GM23338 (cell line): Measurements from ENCODE around the gene POPDC3. TPM values are rescaled to one million over a fixed set of nuclear protein-coding genes. Genes with fewer than 3 reads are reported as not detected.
A peak's percentile ranks its signal among the peaks of the same experiment; 100 is the strongest.

Experiments
- ATAC-seq: fragments of 200-7000 bp; cut with Tn5 transposase; 3 replicates; pipeline ENCODE4 v1.9.1; 2020
- DNase-seq: peaks from one replicate; pipeline ENCODE4 v3.0.0-alpha.2; 2015; ENCODE audit warnings: low spot score
- H2AFZ ChIP-seq: fragments of 200-600 bp; sonication (generic); 2 replicates; pipeline ENCODE4 v1.8.0; 2016; ENCODE audit warnings: antibody characterized with exemption, mild to moderate bottlenecking, moderate library complexity
- H3F3A ChIP-seq: fragments of 200-600 bp; sonication (generic); replicated peaks from 2 replicates; pipeline ENCODE4 v1.8.0; 2017; ENCODE audit warnings: antibody characterized with exemption, mixed run types, low read depth
- H3K27ac ChIP-seq: fragments of 200-600 bp; sonication (generic); 2 replicates; pipeline ENCODE4 v1.6.1; 2016; ENCODE audit warnings: low read depth
- H3K27me3 ChIP-seq: fragments of 200-600 bp; sonication (generic); 2 replicates; pipeline ENCODE4 v1.8.0; 2016; ENCODE audit warnings: mild to moderate bottlenecking, mixed run types, moderate library complexity; ENCODE audit not compliant: insufficient read depth
- H3K36me3 ChIP-seq: fragments of 200-600 bp; sonication (generic); 2 replicates; pipeline ENCODE4 v1.8.0; 2016; ENCODE audit warnings: mild to moderate bottlenecking; ENCODE audit not compliant: insufficient read depth
- H3K4me1 ChIP-seq: fragments of 200-600 bp; sonication (generic); 2 replicates; pipeline ENCODE4 v1.8.0; 2016; ENCODE audit warnings: mild to moderate bottlenecking, moderate library complexity; ENCODE audit not compliant: insufficient read depth
- H3K4me2 ChIP-seq: fragments of 200-600 bp; sonication (generic); 2 replicates; pipeline ENCODE4 v1.7.1; 2017; ENCODE audit warnings: mixed run types
- H3K4me3 ChIP-seq: fragments of 200-600 bp; sonication (generic); 2 replicates; pipeline ENCODE4 v1.6.1; 2016; ENCODE audit warnings: mixed run types
- H3K79me2 ChIP-seq: fragments of 200-600 bp; sonication (generic); replicated peaks from 2 replicates; pipeline ENCODE4 v1.8.0; 2017; ENCODE audit warnings: mild to moderate bottlenecking; ENCODE audit not compliant: insufficient read depth
- H3K9me2 ChIP-seq: fragments of 200-600 bp; sonication (generic); 2 replicates; pipeline ENCODE4 v1.8.0; 2017; ENCODE audit not compliant: insufficient read depth
- H4K20me1 ChIP-seq: fragments of 200-600 bp; sonication (generic); replicated peaks from 2 replicates; pipeline ENCODE4 v1.8.0; 2017; ENCODE audit warnings: mild to moderate bottlenecking; ENCODE audit not compliant: insufficient read depth
- H3K27ac Mint-ChIP-seq: 2 replicates; pipeline ENCODE4 v1.8.0; 2020; ENCODE audit warnings: inconsistent platforms, mild to moderate bottlenecking, moderate library complexity, mixed read lengths
- H3K27me3 Mint-ChIP-seq: 3 replicates; pipeline ENCODE4 v1.8.0; 2022; ENCODE audit warnings: low read depth, mild to moderate bottlenecking, moderate library complexity, mixed read lengths, inconsistent platforms; ENCODE audit not compliant: insufficient read depth, poor library complexity
- H3K36me3 Mint-ChIP-seq: 3 replicates; pipeline ENCODE4 v1.8.0; 2021; ENCODE audit warnings: low read depth, mild to moderate bottlenecking, inconsistent platforms, moderate library complexity, mixed read lengths
- H3K4me1 Mint-ChIP-seq: 3 replicates; pipeline ENCODE4 v1.8.0; 2020; ENCODE audit warnings: mild to moderate bottlenecking, inconsistent platforms, mixed read lengths
- H3K4me3 Mint-ChIP-seq: 3 replicates; pipeline ENCODE4 v1.8.0; 2021; ENCODE audit warnings: moderate library complexity, mild to moderate bottlenecking, inconsistent platforms, mixed read lengths
- H3K9me3 Mint-ChIP-seq: 3 replicates; pipeline ENCODE4 v1.8.0; 2020; ENCODE audit warnings: moderate library complexity, mild to moderate bottlenecking, inconsistent platforms, mixed read lengths
- CREB1 ChIP-seq: fragments of 250-450 bp; sonication (Bioruptor Pico); IDR thresholded peaks from 2 replicates; pipeline ENCODE4 v1.5.0; 2020; ENCODE audit warnings: low read depth, mild to moderate bottlenecking, moderate library complexity
- ETS1 ChIP-seq: IDR thresholded peaks from 2 replicates; pipeline ENCODE4 v1.6.1; 2016; ENCODE audit warnings: antibody characterized with exemption
- EZH2 ChIP-seq: fragments of 200-600 bp; sonication (generic); IDR thresholded peaks from one replicate; pipeline ENCODE4 v1.8.0; 2017; ENCODE audit warnings: antibody characterized with exemption, mild to moderate bottlenecking, low read depth; ENCODE audit not compliant: unreplicated experiment
- EZH2phosphoT487 ChIP-seq: fragments of 200-600 bp; sonication (generic); IDR thresholded peaks from one replicate; pipeline ENCODE4 v1.8.1; 2018; ENCODE audit warnings: antibody characterized with exemption; ENCODE audit not compliant: unreplicated experiment
- JUNB ChIP-seq: IDR thresholded peaks from one replicate; pipeline ENCODE4 v1.6.1; 2016; ENCODE audit warnings: antibody characterized with exemption; ENCODE audit not compliant: unreplicated experiment
- NANOG ChIP-seq: IDR thresholded peaks from 2 replicates; pipeline ENCODE4 v1.6.1; 2016; ENCODE audit warnings: antibody characterized with exemption, borderline replicate concordance
- POLR2AphosphoS5 ChIP-seq: IDR thresholded peaks from 2 replicates; pipeline ENCODE4 v1.6.1; 2016; ENCODE audit warnings: antibody characterized with exemption, low read depth
- REST ChIP-seq: IDR thresholded peaks from one replicate; pipeline ENCODE4 v1.6.1; 2018; ENCODE audit warnings: antibody characterized with exemption; ENCODE audit not compliant: unreplicated experiment
- STAT1 ChIP-seq: IDR thresholded peaks from one replicate; pipeline ENCODE4 v1.6.1; 2016; ENCODE audit warnings: antibody characterized with exemption; ENCODE audit not compliant: unreplicated experiment
- ZNF114 ChIP-seq: fragments of 250-450 bp; sonication (Bioruptor Pico); IDR thresholded peaks from 2 replicates; pipeline ENCODE4 v1.5.0; 2020; ENCODE audit warnings: mild to moderate bottlenecking, moderate library complexity
- ZNF331 ChIP-seq: fragments of 250-450 bp; sonication (Bioruptor Pico); IDR thresholded peaks from 2 replicates; pipeline ENCODE4 v1.5.0; 2020; ENCODE audit warnings: low read depth, mild to moderate bottlenecking, moderate library complexity
- polyA plus RNA-seq: library from polyadenylated mRNA; unstranded; fragments of >200 nt; fragmentation: Nextera tagmentation; extraction: Ambion mirVana; gene quantifications from 2 replicates; pipeline ENCODE4 v1.2.1, GENCODE V29; 2016
- total RNA-seq: library from RNA; depleted of rRNA; stranded (reverse); fragments of >200 nt; shearing (Covaris generic); gene quantifications from 2 replicates; pipeline ENCODE4 v1.2.3, GENCODE V29; 2014

POPDC3 gene
- total and polyA plus RNA-seq, 2 experiments from 2014 or later = 5.1 to 5.7 TPM

- DNase-seq (no peak), ATAC-seq (no peak)
- no peak overlapping the region for H3K4me3 ChIP-seq
- H3K27ac Mint-ChIP-seq = no peak overlapping the region
- H3K27ac ChIP-seq = no peak overlapping the region
- H3K36me3 Mint-ChIP-seq = peaks cover 3% of the 10 kb centered on the region; the same call in 1 of the 3 replicates
- peaks cover 3% of the 10 kb centered on the region for H3K27me3 Mint-ChIP-seq
- TF ChIP-seq ETS1 = no peak
- TF ChIP-seq ZNF331 = no peak
- no peak overlapping the region for H3K4me3 Mint-ChIP-seq
- H4K20me1 ChIP-seq = no peaks in the 10 kb centered on the region
- H3K4me2 ChIP-seq = no peak overlapping the region
- peaks cover 24% of the 10 kb centered on the region for H3K4me1 Mint-ChIP-seq
- H3K79me2 ChIP-seq = no peaks in the 10 kb centered on the region
- no peaks in the 10 kb centered on the region for H3K27me3 ChIP-seq
- no peak overlapping the region for H2AFZ ChIP-seq
- no peaks in the 10 kb centered on the region for H3K9me3 Mint-ChIP-seq
- H3F3A ChIP-seq = no peaks in the 10 kb centered on the region
- no peaks in the 10 kb centered on the region for H3K9me2 ChIP-seq
- H3K36me3 ChIP-seq = no peaks in the 10 kb centered on the region
- peaks cover 14% of the 10 kb centered on the region; the same call in 1 of the 2 replicates for H3K4me1 ChIP-seq
These were observed 59.2 kb downstream of the POPDC3 start for GRCh38 chr6:105120570-105120969.

- DNase-seq (peak; percentile 13), ATAC-seq (peak; percentile 50; the same call in 2 of the 3 replicates)
- no peak overlapping the region for H3K4me2 ChIP-seq
- Mint-ChIP-seq H3K4me1 (peaks cover 9% of the 10 kb centered on the region), H3K27ac (no peak overlapping the region), H3K36me3 (no peaks in the 10 kb centered on the region), H3K4me3 (no peak overlapping the region), H3K9me3 (no peaks in the 10 kb centered on the region), H3K27me3 (peaks cover 3% of the 10 kb centered on the region)
- no peak overlapping the region for H3K4me3 ChIP-seq
- H2AFZ ChIP-seq = no peak overlapping the region
- no peaks in the 10 kb centered on the region for H4K20me1 ChIP-seq
- no peaks in the 10 kb centered on the region for H3F3A ChIP-seq
- H3K36me3 ChIP-seq = no peaks in the 10 kb centered on the region
- H3K27me3 ChIP-seq = no peaks in the 10 kb centered on the region
- H3K27ac ChIP-seq = no peak overlapping the region
- H3K79me2 ChIP-seq = no peaks in the 10 kb centered on the region
- no peaks in the 10 kb centered on the region for H3K4me1 ChIP-seq
- H3K9me2 ChIP-seq = no peaks in the 10 kb centered on the region
- TF ChIP-seq EZH2phosphoT487 (no peak), ZNF331 (no peak), REST (no peak), POLR2AphosphoS5 (no peak), JUNB (no peak), EZH2 (no peak), ZNF114 (no peak), STAT1 (no peak), NANOG (no peak), ETS1 (no peak), CREB1 (CRISPR knock-in tag) (no peak)
These were observed 63.7 kb downstream of the POPDC3 start for GRCh38 chr6:105116150-105116549.
